Omental fat pad (tissue), 4 donors: ENCODE data around the gene OR52E1. TPM values are rescaled to one million over a fixed set of nuclear protein-coding genes. Genes with fewer than 3 reads are reported as not detected.

Experiments
- ATAC-seq: fragments of 150-250 bp; one replicate; pipeline ENCODE4 v1.9.1; 2016; ENCODE audit warnings: mild to moderate bottlenecking, moderate library complexity; ENCODE audit not compliant: low FRiP score
- DNase-seq: peaks from one replicate; pipeline ENCODE4 v3.0.0-alpha.2; 2019; ENCODE audit warnings: low spot score
- CTCF ChIP-seq, 3 donors: fragments of 450-650 bp; IDR thresholded peaks; one replicate each; pipeline ENCODE4 v1.5.1; 2016 to 2017; ENCODE audit warnings: antibody characterized with exemption in 3 of 3, mild to moderate bottlenecking in 3 of 3, moderate library complexity in 2 of 3
- total RNA-seq, 4 donors: library from RNA; depleted of rRNA; stranded (reverse); fragments of >200 nt; gene quantifications; one replicate each; pipeline ENCODE4 v1.1.0, GENCODE V29; 2016

OR52E1 gene
- total RNA-seq: not detected

DNA sequence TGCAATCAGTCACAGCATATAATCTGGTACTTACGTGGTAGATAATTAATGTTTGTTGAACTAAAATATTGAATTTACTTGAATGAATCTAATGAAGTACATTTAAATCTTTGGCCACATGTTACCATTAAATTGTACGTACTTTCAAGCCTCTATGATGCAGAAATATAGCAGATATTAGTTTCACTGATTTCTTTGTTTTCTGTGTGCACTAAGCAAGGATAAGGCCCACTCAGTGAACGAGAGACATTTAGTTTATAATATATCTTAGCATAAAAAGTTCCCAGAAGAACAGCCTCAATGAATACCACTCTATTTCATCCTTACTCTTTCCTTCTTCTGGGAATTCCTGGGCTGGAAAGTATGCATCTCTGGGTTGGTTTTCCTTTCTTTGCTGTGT is at the start of gene OR52E1:
OR52E1 (plus strand) TSS at position 301 of the 400 bp plus-strand sequence.
- ATAC-seq (no peak), DNase-seq (no peak)
- TF ChIP-seq CTCF (IDR thresholded peaks at IDR 0.05): no peak

DNA sequence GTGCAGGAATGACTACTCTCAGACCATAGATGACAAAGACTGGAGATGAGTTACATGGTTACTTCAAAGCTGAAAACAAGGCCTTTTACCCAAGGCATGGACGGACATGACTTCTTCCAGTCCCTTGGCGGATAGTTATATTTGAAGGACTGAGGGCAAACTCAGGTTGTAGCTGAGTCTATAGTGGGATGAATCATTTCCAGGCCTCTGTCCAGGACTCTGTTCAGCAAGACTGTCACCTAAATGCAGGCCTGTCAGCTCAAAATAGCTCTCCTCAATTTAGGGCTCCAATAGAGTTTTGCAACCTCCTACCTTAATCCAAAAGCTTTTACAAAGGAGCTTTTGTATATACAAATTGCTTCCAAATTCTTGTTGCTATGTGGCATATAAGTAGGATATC is 47.4 kb upstream of the OR52E1 start:
- ATAC-seq: no peak
- no peak for DNase-seq
- no peak for TF ChIP-seq CTCF (IDR thresholded peaks at IDR 0.05)

DNA sequence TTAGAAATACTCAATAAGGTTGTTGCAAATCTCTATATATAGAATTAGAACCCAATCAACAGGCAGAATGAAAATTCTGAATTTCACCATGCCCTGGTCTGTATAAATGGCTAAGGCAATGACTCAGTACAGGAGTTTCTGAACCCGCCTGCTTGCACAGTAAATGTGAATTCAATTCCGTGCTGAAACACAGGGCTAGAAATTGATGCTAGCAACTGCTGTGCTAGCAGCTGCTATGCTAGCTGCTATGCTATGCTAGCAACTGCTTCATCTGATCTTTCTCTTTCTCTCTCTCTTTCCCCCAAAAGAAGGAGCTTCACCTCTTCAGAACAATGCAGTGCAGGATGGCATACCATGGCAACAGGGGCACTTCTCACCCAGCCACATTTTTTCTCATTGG is 32.7 kb upstream of the OR52E1 start:
- no peak for TF ChIP-seq CTCF (IDR thresholded peaks at IDR 0.05)
- DNase-seq (no peak), ATAC-seq (no peak)

DNA sequence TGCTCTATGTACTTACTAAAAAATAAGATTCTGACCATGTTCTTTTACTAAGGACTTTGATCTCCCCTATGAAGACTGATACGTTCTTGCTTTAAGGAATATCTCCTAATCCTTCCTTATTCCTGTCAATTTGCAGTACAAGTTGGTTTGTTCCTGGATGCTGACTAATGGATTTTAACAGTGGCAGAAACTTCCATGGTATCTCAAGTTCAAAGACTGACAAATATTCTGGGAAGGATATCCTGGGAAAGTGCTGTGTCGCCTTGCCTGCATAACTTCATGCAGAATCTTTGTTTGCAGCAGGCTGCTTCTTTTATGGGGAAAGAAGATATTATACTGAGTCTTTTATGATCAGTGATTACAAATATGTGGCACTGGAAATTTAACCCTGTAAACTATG is 31.4 kb upstream of the OR52E1 start:
- ATAC-seq (no peak), DNase-seq (no peak)
- no peak for TF ChIP-seq CTCF (IDR thresholded peaks at IDR 0.05)

- no peak for TF ChIP-seq CTCF (IDR thresholded peaks at IDR 0.05)
- ATAC-seq (no peak), DNase-seq (no peak)
Observed at GRCh38 chr11:5038341-5038740, 31.0 kb upstream of the OR52E1 start.

DNA sequence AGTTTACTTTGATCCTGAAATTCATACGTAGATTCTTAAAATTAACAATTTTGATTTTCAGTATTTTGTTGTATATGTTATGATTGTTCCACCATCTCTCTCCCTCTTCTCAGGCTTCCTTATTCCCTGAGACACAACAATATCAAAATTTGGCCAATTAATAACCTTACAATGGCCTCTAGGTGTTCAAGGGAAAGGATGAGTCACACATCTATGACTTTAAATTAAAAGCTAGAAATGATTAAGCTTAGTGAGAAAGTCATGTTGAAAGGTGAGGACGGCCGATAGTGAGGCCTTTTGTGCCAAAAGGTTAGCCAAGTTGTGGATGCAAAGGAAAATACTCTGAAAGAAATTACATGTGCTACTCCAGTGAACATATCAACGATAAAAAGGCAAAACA is 28.5 kb upstream of the OR52E1 start:
- no peak for ATAC-seq
- no peak for TF ChIP-seq CTCF (IDR thresholded peaks at IDR 0.05)
- DNase-seq: no peak

DNA sequence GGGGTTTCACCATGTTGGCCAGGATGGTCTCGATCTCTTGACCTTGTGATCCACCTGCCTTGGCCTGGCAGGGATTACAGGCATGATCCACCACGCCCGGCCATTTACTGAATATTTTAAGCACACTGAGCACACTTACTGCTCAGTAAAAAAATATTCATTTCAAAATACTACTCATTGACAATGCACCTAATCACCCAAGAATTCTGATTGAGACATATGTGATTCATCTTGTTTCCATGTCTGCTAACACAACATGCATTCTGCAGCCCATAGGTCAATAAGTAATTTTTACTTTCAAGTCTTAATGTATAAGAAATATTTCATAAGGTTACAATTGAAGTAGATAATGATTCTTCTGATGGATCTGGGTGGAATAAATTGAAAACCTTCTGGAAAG is 27.3 kb upstream of the OR52E1 start:
- no peak for DNase-seq
- TF ChIP-seq CTCF (IDR thresholded peaks at IDR 0.05): no peak
- ATAC-seq: no peak
